HG03025 (cell line): ENCODE results near the gene SFT2D2.

Source experiments
- ATAC-seq: cut with Tn5 transposase; IDR thresholded peaks from one replicate; pipeline ENCODE4 v1.9.1; 2021; ENCODE audit warnings: mild to moderate bottlenecking, moderate library complexity; ENCODE audit not compliant: unreplicated experiment, low FRiP score

The SFT2D2 gene

DNA sequence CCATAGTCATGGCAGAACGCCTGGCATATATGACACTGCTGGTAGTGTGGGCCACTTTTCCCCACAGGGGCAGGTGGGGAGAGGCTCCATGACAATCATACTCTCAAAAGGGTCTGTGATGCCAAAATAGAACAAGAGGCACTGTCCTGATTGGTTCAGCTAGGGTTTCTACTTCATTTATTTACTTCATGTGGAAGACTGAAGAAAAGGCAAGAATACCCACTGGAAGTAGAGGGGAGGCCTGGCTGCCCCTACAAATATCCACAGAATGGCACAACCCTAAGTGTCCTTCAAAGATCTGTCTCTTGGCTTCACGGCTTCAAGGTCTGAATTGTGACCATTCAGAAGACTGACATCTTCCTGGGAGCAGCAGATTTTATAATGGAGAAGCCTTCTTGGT, 4.5 kb upstream of the SFT2D2 start:
- ATAC-seq, result no peak

DNA sequence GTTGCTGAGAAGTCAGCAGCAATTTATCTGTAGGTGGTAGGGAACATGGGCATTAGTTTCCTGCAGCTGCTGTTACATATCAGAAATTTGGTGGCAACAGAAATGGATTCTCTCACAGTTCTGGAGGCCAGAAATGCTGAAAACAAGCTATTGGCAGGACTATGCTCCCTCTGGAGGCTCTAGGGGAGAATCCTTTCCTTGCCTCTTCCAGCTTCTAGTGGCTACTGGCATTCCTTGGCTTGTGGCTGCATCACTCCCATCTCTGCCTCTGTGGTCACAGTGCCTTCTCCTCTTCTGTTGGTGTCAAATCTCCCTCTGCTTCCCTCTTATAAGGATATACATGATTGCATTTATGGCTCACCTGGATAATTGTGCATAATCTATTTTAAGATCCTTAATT, 2.5 kb upstream of the SFT2D2 start:
- ATAC-seq, result no peak

DNA sequence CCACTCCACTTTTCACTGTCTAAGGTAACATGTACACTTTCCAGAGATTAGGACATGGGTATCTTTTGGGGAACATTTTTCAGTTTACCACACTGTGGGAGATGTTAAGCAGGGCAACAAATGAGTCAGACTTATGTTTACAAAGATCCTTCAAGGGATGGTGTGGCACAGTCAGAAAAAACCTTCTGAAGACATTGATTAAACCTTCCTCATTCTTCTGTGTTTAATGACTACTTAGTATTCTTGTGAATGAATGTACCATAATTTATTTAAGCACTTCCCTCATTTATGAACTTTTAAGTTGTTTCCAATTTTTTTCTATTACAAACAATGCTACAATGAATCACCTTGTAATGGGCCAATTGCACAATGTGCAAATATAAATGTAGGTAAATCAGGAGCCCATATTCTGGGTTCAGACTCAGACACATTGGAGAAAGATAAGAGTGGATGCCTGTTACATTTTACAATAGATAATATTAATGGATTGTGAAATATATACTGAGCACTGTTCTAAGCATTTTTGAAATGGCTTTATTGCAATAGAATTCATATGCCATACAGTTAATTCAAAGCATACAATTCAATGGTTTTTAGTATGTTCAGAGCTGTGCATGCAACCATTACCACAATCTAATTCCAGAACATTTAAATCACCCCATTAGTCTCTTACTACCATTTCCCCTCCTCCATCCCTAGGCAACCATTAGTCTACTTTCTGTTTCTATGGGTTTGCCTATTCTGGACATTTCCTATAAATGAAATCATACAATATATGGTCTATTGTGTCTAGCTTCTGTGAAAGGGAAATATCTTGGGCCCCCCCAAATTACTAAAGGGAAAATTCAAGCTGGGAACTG, 1.9 kb upstream of the SFT2D2 start:
- no peak for ATAC-seq

DNA sequence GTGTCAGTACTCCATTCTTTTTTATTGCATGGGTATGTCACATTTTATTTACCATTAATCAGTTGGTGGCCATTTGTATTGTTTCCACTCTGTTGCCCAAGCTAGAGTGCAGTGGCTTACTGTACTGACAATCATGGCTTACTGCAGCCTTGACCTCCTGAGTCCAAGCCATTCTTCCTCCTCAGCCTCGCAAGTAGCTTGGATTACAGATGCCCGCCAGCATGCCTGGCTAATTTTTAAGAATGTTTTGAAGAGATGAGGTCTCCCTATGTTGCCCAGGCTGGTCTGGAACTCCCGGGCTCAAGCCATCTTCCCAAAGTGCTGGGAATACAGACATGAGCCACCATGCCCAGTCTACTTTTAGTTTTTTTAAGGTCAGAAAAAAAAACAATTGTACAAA, 813 bp upstream of the SFT2D2 start:
- no peak for ATAC-seq

DNA sequence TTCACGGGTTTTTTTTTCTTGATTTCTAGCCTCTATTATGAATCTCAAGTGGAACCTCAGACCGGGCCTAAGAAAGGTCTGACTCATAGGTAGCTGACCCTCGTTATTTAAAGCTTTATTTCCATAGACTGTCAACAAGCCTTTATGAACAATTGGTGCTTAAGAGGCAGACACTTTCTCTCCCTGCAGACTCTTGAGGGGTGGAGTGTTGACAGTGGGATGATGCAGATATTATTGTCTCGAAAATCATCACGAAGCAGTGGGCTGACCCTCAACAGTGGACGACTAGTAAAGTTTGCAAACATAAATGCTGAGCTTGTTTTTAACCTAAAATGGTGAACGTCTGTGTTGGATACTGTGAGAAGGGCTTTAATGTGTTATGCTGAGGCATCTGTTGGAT, 1.8 kb downstream of the SFT2D2 start:
- no peak for ATAC-seq

DNA sequence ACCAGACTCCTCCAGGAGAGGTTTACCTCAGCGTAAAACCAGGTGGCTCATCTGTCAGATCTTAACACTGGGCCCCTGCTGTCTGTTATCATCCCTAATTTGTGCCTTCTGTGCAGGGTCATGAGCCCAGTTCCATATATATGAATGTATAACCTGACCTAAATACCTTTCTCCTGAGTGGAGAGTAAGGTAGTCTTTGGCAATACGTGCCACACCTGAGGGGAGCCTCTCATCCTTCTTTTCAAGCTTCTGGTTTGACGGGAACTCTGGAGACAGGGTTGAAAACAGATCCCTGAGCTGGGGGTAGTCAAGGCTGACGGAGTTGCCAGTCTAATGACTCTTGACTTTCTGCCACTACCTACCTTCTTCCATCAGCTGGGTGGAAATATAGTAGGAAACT, 4.1 kb downstream of the SFT2D2 start:
- ATAC-seq, result no peak

DNA sequence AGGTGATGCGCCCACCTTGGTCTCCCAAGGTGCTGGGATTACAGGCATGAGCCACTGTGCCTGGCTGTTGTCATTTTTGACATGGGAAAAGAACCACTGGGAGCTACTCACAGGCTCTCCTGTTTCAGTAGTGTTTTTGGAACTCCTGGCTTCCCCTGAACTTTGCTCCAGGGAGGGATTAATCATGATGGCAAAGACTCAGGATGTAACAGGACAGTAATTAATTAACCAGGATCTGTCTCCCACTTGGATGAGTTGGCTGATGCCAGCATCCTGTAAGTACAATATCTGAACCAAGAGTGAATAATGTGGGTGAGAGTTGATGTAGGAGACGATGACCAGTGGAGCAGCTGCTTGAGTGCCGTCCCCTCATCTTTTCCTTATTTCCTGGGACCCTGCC, 4.9 kb downstream of the SFT2D2 start:
- ATAC-seq, result no peak

DNA sequence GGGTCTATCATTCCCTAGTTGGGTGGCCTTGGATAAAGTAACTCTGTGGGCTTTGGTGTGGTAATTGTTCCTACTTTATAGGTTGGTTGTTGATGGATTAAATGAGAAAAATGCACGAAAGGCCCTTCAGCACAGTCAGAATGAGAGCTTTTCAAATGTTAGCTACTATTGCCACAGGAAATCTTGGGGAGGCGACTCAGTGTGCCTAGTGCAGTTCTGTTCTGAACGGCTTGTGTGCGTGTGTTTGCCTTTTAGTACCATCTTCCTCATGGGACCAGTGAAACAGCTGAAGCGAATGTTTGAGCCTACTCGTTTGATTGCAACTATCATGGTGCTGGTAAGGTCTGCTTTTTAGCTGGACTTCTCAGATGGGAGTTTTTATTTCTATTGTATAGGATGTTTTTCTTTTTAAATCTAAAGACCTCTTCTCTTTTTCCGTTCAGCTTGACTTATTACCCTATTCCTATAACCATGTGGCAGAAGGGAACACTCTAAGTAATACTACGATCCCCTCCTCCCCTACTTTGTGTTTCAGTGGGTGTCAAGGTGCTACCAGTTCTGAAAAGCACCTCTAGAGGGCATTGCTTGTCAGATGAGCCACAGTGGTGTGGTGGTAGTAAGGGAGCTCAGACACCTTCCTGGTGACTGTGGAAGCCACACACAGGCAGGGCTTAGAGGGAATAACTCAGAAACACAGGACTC, 9.2 kb downstream of the SFT2D2 start:
- ATAC-seq, result no peak

DNA sequence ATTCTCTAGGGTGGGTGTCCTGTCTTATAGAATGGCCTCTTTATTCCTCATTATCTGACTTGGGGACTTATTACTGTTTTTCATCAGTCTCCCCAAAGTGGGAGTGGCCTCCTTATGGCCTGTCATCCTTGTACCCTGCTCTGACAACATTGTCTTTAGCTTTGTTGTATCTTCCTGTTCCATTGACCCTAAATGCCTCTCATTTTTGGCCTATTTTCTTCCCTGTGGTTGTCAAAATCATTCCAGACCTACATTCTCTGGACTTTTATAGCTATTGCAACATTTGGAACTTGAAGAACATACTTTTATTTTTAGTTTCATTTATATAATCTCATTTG, 9.7 kb downstream of the SFT2D2 start:
- no peak for ATAC-seq

DNA sequence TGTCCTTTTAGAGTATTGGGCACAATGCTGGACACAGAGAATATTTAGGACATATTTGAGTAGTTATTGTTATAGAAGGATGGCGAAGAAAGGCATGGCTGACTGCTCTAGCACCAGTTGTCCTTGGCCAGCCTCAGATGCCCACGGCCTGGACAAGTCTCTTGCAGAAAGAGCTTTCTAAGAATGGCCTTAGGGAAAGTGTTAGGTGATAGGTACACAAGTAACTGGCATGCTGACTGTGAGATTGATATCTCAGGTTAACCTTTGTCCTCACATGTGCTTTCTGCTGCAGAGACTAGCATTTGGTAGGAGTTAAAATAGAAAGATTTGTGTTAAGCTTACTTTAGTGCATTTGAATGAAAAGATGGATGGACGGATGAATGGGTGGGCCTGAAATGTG, 10.1 kb downstream of the SFT2D2 start:
- no peak for ATAC-seq

DNA sequence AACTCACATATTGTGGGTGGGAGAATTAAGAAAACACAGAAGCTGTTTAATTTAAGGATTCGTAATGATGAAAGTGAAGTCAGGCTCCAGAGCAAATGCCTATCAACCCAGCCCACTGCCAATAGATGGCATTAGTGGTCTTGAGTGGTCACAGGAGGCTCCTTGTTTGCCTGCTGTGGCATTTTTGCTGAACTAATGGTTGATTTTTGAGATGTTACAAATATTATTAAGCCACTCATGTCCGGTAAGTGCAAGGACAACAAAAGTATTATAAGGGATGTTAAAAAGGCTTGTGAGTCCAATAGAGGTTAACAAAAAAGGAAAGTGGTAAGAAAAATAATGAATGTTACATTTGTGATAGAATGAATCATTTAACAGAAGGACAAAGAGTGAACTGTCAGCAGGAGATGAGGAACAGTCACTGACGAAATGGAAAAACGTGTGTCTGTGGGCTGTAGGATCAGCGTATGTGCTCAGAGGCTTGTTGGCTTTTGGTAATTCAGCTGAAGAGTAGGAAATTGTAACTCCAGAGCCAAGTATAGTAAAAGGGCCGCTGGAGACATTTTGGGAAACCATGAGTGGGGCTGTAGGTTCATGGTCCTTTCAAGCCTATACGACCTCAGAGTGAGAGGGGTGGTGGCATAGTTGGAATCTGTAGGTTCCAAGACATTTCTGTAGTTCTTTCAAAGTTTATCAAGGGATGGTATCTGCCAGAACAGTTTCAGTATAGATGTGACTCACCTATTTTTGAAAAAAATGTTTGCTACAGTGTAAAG, 11.2 kb downstream of the SFT2D2 start:
- ATAC-seq, result no peak

DNA sequence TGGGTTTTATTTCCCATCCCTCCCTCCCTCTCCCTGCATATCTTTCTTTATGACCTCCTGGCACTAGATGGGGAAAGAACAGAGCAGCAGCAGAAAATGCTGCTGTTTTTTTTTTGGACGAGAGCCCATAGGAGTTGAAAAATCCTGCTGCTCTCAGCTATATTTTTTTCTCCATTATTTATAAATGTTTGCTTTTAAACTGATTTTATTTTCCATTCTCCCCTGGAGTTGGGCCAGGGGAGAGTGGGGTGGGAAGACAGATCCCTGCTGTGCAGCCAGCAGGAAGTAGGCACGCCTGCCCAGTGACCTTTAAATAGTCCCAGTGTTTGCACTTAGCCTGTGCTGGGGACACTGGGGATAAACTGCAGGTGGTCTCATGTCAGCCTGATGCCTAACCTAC, 17.4 kb downstream of the SFT2D2 start:
- no peak for ATAC-seq

DNA sequence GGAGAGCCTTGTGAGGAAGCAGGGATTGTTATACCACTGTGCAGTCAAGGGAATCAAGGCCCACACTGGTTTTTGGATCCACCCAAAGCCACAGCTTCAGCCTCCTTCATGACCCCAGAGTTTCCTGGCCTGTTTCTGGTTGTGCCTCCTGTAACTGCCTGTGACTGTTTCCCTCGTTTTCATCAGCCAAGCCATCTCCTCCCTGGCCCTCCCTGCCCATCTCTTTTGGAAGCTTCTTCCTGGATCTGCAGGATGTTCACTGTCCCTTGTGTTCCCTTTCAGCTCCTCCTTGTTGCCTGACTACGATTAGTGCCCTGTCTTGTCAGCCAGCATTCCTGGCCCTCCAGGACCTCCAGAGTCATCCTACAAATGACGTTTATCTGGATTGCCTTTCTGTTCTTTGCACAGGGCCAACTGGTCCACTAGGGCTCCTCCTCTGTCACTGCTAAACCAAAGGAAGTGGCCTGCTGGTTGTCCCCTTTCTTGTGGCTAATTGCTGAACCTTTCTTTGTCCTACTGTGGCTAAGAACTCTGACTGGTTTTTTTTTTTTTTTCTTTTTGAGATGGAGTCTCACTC, 17.9 kb downstream of the SFT2D2 start:
- ATAC-seq, result no peak

DNA sequence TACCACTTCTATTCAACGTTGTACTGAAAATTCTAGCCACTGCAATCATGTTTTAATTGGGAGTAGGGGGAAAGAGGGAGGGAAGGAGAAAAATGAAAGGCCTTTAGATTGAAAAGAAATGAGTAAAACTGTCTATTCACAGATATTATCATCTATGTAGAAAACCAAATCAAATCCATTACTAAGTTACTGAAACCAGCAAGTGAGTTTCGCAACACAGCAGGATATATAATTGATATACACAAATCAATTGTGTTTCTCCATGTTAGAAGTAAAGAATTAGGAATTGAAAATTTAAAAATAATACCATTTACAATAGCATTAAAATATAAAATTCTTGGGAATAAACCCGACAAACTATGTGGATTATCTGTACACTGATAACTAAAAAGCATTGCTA, 19.2 kb downstream of the SFT2D2 start:
- no peak for ATAC-seq

DNA sequence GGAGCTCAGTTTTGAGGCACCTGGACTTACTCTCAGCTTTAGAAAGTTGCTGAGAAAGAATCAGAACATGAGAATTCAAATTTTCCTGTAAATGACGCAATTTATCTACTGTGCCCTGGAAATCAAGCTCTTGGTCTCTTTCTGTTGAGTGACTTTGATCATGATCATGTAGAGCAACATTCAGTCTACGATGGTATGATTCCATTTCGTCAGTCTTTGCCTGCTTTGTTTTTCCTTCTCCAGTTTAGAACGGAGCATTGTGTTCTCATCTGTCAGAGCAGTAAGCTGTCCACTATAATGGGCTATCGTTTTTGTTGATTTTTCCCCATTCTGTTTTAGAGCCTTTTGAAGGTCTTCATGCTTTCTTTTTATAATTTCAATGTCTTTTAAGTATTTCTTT, 20.7 kb downstream of the SFT2D2 start:
- no peak for ATAC-seq

DNA sequence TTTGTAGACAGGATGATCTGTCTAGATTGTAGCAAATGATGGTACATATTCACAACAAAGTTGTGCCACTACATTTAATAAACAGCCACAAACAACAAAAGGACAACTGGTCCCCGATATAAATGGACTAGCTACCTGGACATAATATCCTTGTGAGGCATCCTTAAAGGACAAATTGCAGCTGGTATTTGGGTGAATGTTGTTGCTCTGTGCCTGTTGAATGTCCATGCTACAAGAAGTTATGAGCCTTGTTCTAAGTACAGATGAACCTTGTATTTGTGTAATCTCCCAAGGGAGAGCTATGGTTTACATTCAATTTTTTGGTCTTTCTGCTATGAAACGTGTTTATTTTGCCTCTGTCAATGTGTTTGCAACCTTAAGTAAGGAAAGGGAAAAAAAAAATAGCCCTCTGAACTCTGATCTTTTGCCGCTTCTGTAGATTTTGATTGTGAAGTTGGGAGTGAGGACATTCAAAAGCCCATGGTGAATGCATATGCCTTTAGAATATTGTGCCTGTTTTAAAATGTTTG, 26.5 kb downstream of the SFT2D2 start:
- ATAC-seq, result no peak

DNA sequence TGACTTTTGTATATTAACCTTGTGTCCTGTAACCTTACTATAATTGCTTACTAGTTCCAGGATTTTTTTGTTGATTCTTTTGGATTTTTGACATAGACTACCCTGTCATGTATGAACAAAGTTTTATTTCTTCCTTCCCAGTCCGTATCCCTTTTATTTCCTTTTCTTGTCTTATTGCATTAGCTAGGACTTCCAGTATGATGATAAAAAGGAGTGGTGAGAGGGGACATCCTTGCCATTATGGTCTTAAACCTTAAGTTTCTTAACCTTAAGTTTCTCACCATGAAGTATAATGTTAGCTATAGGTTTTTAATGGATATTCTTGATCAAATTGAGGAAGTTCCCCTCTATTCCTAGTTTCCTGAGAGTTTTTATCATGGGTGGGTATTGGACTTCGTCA, 30.4 kb downstream of the SFT2D2 start:
- no peak for ATAC-seq

DNA sequence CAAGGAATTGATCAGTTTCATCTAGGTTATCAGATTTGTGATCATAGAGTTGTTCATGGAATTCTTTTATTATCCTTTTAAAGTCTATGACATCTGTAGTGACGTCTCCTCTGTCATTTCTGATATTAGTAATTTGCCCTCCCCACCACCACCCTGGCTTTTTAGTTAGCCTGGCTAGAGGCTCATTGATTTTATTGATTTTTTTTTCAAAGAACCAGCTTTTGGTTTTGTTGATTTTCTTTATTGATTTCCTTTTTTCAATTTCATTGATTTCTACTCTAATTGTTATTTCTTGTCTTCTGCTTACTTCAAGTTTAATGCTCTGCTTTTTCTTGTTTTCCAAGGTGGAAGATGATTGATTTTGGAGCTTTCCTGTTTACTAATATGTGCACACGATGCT, 31.6 kb downstream of the SFT2D2 start:
- ATAC-seq, result no peak

DNA sequence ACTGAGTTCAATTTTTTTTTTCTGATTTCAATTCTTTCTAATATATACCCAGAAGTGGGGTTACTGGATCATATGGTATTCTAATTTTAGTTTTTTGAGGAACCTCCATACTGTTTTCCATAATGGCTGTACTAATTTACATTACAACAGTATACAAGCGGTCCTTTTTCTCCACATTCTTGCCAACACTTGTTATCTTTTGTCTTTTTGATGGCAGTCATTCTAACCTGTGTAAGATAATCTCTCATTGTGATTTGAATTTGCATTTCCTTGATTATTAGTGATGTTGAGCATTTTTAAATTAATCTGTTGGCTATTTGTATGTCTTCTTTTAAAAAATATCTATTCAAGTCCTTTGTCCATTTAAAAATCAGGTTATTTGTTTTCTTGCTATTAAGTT, 33.8 kb downstream of the SFT2D2 start:
- ATAC-seq, result no peak

DNA sequence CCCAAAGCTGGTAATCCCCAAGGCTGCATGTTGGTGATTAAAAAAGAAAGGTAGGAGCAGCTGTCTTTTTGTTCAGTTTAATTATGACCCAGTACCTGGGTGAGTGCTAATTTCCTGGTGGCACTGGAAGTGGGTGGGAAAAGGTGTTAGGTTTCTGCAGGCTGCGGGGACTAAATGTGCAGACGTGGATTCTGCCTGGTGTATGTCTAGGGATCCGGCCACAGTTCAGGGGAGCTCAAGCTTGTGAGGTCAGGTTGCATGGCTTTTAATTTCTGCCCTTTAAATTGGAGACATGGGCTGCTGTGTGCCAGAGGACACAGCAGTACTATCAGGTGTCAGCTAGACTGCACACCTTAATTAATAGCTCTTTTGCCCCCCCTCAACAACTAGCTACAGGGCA, 34.6 kb downstream of the SFT2D2 start:
- no peak for ATAC-seq

DNA sequence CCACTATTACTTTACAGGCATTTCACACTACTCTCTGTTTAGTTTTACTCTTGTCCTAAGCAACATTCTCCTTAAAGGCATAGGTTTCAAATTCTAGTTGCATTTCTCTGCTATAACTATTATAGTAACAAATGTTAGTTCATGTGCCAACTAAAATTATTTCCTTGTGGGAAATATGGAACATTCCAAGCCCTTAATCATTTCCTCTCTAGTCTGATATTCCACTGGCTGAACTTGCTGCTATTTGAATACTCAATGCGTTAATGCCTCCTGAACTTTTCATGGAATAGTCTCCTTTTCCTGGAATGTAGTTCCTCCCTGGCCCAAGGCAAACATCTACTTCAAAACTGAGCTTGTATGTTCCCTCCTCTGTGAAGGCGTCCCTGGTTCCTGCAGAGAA, 35.6 kb downstream of the SFT2D2 start:
- ATAC-seq, result no peak
